Activated gamma-delta T cell (primary cell): ENCODE measurements around the gene ITGB8.
"Not testable (repeated sequence)": the region's sequence is repeated elsewhere in the genome, so short reads cannot be mapped to it uniquely, and the experiment has no call there.

Experiments used
- DNase-seq: peaks from one replicate; lab custom pipeline; 2025; lab: John Stamatoyannopoulos, UW
- total RNA-seq, 2 donors: gene quantifications; one replicate each; lab custom pipeline; 2026; lab: John Stamatoyannopoulos, UW

The ITGB8 gene
- 0.61 to 3.0 reads per million in 2 donors for total RNA-seq

DNA sequence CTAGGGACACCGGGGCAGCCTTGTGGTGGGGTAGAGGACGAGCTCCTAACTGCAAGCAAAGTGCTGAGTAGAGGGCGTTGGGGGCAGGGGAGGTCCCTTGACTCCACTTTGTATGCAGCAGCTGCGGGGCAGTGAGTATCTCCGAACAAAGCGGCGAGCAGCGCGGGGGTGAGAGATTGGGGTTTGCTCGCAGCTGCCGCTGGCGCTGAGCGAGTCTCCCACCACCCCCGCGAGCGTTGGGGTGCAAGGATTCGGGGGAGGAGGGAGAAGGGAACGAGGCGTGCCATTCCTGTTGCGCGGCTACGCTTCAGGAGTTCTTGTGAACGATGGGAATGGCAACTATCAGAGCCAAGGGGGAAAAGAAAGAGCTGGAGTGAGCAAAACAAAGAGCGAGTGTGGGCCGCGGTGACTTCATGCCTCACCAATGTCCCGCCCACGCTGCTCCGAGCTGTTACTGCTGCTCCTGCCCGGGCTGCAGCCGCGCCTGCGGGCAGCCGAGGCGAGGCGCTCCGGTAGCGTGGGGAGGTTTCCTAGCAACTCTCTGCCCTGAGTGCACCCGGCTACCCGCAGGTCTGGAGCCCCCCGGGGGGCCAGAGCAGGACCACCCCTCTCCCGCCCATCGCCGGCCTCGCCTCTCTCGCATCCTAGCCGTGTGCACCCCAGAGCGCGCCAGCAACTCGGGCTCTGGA is at the start of gene ITGB8:
TSS of gene ITGB8 (plus strand) at position 662 of the 689 bp plus-strand sequence. CDS start 907 bp downstream, outside the sequence.
- DNase-seq, result no peak

DNA sequence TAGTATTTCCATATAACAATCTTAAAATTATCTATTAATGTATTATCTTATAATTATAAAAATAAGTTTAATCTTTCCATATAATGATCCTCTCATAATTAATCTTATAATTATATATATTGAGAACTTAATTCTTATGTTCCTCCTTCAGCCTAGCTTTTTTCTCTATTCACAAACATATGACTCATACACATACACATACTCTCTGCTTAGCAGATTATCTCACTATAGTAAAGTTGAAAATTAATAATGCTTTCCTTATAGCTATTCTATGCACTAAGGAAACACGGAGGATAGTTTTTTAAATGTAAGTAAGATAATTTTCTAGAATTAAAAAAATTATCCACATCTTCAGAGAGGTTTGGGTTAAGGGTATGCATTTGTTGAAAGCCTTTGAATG is 47.7 kb upstream of the ITGB8 start:
- no peak for DNase-seq

DNA sequence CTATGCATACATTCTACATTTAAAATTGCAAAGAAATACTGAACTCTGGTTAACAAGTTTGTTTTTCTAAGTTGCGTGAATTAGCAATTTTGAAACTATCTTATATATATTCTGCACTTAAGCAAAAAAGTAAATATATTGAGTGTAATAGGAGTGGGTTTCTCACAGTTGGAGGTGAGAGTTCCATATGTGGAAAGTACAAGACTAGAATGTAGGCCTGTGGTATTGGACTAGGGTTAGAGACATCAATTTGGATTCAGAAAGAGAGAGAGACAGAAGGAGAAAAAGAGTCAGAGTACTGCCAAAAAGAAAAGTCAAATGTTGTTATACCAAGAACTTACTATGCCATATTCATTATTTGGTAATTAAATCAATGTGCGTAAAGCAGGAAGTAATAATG is 47.3 kb upstream of the ITGB8 start:
- DNase-seq, result no peak

- no peak for DNase-seq
These were observed 46.5 kb upstream of the ITGB8 start for GRCh38 chr7:20284003-20284770.

GRCh38 chr7:20284771-20285143 is 45.9 kb upstream of the ITGB8 start:
- DNase-seq, result no peak

GRCh38 chr7:20287317-20287716 is 43.4 kb upstream of the ITGB8 start:
- DNase-seq, result no peak

DNA sequence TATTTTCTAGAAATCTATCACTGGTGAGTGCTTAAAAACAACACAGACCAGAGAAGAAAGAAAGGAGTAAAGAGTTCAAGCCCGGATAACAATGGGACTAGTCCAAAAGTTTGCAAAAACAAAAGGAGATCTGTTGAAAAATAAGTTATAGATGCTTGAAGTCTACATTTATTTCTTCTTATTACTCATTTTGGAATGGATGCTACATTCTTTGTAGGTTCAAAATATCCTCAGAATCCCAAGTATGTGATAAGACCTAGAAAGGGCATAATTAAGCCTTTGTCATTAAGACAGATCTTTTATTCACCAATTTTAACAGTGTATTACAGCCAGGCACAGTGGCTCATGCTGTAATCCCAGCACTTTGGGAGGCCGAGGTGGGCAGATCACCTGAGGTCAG is 42.7 kb upstream of the ITGB8 start:
- no peak for DNase-seq

DNA sequence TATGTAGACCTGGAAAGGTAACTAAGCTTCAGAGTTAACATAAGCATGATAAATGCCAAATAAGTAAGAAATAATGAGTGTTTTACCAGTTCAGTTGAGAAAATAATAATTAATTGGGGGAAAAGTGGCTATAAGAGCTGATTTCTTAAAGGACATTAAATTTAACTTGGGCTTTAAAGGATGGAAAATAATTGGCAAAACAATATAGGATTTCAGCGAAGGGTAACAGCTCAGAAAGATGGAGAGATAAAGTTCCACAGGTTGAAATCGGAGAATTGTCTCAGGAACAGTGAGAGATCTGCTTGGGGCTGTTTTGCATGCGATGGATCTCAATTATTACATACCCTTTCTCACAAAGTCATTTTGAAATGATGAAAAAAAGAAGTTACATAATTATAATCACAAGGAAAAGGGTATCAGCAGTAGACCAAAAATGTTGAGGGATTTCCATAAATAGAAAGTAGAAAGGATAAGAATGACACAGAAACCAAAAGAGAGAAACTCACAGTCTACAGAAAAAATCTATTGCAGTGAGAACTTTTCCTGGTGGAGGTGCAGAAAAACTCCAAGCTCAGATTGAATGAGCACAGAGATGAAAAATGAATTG is 40.1 kb upstream of the ITGB8 start:
- no peak for DNase-seq

DNA sequence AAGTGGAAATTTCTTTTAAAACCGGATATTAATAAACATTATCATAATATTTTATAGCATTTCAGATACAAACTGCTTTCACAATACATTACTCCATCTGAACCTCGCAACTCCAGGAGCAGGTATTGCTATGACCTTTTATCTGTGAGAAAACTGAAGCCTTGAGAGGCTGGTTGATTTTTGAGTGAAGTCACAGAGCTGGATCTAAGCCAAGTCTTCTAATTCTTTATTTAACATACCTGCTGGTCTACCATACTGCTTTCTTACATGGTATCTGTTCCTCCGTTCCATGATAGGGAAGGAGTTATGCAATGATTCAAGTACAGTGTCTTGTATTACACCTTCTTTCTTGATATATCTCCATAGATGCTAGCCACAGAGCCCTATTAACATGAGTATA is 37.4 kb upstream of the ITGB8 start:
- no peak for DNase-seq

DNA sequence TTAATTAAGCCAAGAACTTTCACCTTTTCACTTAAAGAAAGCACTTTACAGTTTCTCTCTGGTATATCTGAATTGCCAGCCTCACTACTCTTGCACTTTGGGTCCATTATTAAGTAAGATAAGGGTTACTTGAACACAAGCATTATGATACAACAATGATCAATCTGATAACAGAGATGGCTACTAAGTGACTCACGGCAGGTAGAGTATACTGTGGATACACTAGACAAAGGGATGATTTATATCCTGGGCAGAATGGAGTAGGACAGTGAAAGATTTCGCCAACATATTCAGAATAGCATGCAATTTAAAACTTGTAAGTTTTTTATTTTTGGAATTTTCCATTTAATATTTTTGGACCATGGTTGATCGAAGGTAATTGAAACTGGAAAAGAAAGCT is 34.3 kb upstream of the ITGB8 start:
- DNase-seq, result no peak

DNA sequence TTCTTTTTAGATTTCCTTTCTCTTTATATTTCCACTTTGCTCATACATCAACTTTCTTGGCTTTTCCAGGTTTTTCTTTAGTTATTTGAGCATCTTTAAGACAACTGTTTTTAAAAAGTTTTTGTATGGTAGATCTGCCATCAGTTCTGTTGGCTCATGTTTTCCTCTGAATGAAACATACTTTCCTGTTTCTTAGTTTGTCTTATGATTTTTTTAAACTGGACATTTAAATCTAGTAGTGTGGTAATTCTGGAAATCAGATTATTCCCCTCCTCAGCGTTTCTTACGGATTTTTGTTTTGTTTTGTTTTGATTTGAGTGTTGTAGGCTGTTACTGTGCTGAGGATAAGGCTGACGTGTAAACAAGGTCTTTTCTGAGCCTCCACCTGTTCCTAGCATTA is 33.8 kb upstream of the ITGB8 start:
- no peak for DNase-seq

- no peak for DNase-seq
These were observed 32.2 kb upstream of the ITGB8 start for GRCh38 chr7:20298486-20298901.

DNA sequence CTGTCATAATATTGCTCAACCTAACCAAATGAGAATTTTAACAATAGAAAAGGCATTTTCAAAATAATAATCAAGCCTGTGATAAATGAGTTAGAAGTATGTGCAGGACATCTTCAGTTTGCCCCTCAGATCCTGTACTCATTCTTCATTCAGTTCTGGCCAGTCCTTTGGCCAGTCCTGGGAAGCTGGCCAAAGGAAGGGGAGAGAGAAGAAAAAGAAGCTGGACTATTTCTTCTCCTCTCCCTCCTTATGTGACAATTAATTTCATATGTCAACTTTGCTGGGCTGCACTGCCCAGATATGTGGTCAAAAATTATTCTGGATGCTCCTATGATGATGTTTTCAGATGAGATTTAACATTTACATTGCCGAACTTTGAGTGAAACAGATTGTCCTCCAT is 31.6 kb upstream of the ITGB8 start:
- DNase-seq, result no peak

- no peak for DNase-seq
These were observed 30.9 kb upstream of the ITGB8 start for GRCh38 chr7:20299647-20300312.

GRCh38 chr7:20301311-20301939 is 29.3 kb upstream of the ITGB8 start:
- no peak for DNase-seq

- not testable (repeated sequence) for DNase-seq
These were observed 28.4 kb upstream of the ITGB8 start for GRCh38 chr7:20302300-20302699.

DNA sequence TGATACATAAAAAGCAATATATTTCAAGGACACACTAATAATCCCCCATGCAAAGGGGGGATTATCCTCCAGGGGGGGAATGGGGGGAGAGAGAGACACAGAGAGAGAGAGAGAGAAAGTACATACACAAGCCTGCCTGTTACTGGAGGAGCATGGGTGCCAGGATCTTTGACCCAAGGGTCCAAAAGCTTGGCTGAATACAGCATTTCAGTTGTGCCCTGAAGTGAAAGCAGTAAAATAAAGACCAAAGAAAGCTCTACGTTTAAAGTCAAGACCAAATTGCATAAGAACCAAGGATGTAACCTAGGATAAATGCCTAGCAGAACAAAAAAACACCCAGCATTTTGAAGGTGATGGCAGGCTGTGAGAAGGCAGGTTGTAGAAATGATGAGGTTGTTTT is 27.8 kb upstream of the ITGB8 start:
- DNase-seq, result no peak

- no peak for DNase-seq
These were observed 26.3 kb upstream of the ITGB8 start for GRCh38 chr7:20304366-20304765.

GRCh38 chr7:20305726-20306125 is 25.0 kb upstream of the ITGB8 start:
- DNase-seq, result no peak

- DNase-seq, result no peak
These were observed 24.3 kb upstream of the ITGB8 start for GRCh38 chr7:20306180-20306946.

DNA sequence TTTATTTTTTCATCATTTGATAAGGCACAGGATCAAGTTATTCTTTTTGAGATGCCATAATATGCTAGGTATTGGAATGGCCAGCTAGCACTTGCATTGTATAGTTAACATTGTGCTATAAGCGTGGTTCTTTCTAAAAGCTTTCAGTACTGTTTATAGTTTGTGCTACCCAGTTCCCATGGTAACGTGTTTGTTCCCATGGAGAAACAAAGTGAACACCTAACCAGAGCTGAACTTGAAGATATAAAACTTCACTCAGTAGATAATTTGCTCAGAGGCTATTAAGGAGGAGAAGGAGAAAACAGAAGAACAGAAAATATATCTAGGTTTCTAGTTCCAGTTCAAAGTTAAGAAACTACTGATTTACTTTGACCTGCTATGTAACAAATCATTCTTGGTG is 23.6 kb upstream of the ITGB8 start:
- DNase-seq, result no peak
